GM18499 (cell line): ENCODE measurements around the gene MEI4.
"Not testable (repeated sequence)": the region's sequence is repeated elsewhere in the genome, so short reads cannot be mapped to it uniquely, and the experiment has no call there.

ENCODE experiments used
- ATAC-seq: cut with Tn5 transposase; IDR thresholded peaks from one replicate; pipeline ENCODE4 v1.9.1; 2021; ENCODE audit warnings: moderate number of reproducible peaks; ENCODE audit not compliant: insufficient read depth, unreplicated experiment

The MEI4 gene

DNA sequence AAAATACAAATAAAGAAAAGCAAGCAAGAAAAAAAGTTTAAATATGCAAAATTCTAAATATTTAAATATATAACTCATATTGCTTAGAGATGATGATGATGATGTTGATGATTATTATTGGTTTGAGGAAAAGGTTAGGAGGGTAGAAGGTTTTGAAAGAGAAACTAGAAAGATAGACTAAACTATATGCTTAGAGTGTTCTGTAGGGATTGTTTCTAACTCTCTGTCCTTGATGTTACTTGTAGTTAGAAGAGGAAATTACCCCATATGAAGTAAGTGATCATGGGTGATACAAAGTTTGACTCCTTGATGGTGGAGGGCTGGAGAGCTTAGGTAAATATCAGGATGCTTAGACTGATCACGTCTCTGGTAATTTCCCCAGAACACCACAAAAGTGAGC, 159.5 kb downstream of the MEI4 start:
- no peak for ATAC-seq

DNA sequence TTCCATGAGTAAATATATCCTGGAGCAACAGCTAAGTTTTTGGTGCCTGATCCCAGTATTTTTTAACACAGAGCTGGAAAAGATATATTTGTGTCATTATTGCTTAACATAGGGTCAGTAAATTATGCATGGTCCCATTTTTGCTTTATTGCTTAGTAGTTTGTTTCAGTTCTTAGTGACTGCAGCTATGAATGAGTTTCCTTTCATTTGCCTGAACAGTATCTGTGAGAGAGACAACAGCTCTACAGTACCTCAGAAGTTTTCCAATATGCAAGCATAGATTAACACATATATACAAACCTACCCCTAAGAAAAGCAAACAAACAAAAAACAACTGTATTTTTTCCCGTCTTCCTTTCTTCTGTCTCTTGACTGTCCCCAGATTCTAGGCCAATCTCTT, 160.3 kb downstream of the MEI4 start:
- ATAC-seq: no peak

DNA sequence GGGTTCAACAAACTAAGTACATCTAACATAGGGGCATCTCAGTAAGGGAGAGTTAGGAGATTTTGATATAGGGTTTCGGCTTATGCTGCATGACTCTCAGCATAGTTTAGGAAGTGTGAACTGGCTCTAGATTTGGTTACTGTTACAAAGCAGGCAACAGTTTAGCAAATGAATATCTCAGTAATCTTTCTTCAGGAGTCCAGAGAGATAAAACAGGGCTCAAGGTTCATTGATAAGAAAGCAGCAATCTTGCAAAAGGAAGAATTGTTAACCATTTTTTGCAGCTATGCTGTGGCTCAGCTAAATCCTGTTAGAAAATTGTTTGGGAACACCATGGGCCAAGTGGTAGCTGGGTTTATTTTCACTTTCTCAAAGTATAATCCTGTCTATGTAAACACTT, 161.3 kb downstream of the MEI4 start:
- no peak for ATAC-seq

- no peak for ATAC-seq
These were observed 162.7 kb downstream of the MEI4 start for GRCh38 chr6:77815531-77815930.

DNA sequence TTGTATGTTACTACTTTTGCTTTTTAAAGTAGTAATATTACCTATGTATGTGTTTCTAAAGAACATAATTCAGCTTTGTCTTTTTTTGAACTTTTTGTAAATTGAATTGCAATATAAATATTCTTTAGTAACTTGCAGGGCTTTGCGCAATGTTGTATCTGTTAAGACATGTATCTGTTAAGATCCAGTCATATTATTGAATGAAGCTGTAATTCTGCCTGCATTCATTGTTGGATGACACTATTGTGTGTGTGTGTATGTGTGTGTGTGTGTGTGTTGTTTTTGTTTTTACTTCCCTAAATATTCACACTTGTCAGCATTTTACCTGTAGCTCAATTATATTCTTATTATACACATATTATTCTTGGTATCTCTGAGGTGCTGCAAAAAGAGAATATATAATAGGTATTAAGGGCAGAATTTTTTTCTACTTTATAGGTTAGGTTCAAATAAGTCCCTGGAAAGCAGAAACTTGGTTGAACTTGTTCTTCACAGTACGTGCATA, 164.0 kb downstream of the MEI4 start:
- ATAC-seq: no peak

DNA sequence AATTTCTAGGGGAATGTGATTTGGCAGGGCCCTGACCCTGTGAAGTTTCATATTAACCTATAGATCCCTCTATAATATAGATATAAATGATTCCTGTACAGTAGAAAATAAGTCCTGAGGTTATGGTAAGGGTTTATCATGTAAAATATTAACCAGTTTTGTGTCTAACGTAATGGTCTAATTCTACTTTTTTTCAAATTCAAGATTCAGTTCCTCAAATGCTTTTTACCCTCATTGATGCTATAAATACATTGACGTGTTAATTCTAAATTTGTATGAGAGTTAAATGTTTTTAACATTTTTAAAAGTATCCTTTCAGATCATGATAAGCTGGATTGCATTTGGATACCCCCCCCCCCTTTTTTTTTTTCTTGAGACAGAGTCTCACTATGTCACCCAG, 169.4 kb downstream of the MEI4 start:
- ATAC-seq: no peak

DNA sequence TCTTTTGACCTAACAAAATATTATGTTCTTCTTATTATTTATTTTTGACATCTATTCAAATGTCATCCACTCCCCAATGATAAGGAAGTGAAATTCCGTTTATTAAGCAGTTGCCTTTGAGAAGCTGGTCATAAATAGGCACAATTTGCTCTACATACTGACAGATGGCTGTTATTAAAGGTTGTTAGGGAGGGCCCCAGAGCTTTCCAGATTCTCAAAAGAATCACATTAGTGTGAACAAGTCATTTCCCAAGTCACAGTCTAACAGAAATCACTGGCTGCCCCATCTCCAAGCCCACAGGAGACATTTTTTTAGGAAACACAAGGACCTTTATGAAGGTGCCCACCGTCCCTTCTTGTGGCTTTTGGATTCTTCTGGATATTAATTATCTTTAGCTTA, 172.4 kb downstream of the MEI4 start:
- no peak for ATAC-seq

DNA sequence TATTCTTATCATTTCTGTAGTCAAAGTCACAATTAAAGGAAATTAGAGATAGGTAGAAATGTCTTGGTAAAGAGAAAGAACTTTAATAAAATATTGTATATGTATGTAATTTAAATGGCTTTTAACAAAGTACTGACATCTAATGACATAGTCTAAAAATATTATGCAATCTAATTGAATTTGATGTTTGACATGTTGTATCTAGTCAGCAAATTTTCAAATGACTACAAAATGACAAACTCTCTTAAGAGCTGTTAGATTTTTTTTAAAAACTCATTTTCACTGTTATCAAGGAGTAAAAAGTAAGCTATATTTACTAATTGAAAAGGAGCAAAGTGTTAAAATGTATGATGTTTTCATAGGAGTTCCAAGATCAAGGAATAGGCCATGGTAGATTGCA, 176.9 kb downstream of the MEI4 start:
- no peak for ATAC-seq

DNA sequence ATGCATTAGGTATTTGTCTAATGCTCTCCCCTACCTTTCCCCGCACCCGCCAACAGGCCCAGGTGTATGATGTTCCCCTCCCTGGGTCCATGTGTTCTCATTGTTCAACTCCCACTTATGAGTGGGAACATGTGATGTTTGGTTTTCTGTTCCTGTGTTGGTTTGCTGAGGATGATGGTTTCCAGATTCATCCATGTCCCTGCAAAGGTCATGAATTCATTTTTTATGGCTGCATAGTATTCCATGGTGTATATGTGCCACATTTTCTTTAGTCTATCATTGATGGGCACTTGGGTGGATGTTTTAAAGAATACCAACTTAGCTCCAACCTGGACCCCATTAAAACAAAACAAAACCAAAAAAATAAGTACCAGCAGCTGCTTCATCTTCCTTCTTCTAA, 180.9 kb downstream of the MEI4 start:
- ATAC-seq: not testable (repeated sequence)

- no peak for ATAC-seq
These were observed 181.8 kb downstream of the MEI4 start for GRCh38 chr6:77834591-77834996.

- no peak for ATAC-seq
These were observed 184.4 kb downstream of the MEI4 start for GRCh38 chr6:77837034-77837784.

GRCh38 chr6:77839292-77839691, 186.5 kb downstream of the MEI4 start:
- no peak for ATAC-seq

GRCh38 chr6:77844822-77845221, 192.0 kb downstream of the MEI4 start:
- no peak for ATAC-seq

- ATAC-seq: no peak
These were observed 200.6 kb downstream of the MEI4 start for GRCh38 chr6:77853401-77853800.

GRCh38 chr6:77856391-77856790, 203.6 kb downstream of the MEI4 start:
- no peak for ATAC-seq

DNA sequence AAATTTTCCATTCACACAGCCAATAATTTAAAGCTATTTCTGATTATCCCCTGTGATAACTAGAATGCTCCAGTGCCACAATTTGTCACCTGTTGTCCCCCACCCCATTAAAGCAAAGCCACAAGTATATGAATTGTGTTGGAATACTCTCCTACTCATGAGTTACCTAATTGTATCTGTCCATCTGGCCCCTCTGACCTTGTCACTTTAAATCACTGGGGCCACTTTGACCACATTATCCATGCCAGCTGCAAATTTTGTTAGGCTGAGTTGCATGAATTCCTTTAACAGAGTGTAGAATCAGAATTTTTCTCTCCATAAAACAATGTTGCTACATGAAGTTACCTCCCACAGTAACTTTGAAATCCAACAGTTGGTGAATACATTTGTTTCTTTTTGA, 204.6 kb downstream of the MEI4 start:
- no peak for ATAC-seq

DNA sequence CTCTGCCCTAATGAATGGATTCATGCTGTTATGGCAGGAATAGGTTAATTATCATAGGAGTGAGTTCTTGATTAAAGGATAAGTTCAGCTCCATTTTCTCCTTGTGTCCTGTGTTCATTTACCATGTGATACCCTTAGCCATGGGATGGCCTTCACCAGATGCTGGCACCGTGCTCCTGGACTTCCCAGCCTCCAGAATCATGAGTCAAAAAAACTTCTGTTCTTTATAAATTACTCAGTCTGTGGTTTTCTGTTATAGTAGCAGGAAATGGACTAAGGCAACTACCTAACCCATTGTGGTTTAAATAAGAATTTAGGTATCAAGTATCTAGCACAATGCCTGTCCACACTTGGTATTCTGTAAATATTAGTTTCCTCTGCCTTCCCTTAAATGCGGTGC, 223.5 kb downstream of the MEI4 start:
- ATAC-seq: no peak

GRCh38 chr6:77879527-77879926, 226.7 kb downstream of the MEI4 start:
- ATAC-seq: no peak

- ATAC-seq: no peak
These were observed 227.7 kb downstream of the MEI4 start for GRCh38 chr6:77880501-77880900.

GRCh38 chr6:77883851-77884250, 231.0 kb downstream of the MEI4 start:
- ATAC-seq: no peak

DNA sequence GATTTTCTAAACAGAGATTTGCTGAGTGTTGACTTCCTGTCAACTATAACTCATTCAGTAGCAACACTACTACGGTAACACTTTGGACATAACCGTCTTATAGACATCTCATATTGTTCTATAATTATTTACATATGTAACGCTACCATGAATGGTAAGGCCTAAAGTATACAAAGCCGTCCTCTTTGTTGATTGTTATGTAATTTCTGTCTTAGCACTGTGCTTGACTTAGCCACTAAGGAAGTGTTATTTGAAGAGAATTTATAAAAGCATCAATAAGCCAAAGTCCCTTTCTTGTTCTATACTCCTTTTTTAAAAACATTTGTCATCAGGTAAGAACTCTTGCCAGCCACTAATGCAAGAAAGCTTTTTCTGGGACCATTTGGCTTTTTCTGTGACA, 240.6 kb downstream of the MEI4 start:
- no peak for ATAC-seq

- no peak for ATAC-seq
These were observed 253.2 kb downstream of the MEI4 start for GRCh38 chr6:77906070-77906469.
